Fibroblast of skin of back (primary cell): ENCODE measurements around the gene FAM117A.
"Not testable (repeated sequence)": the region's sequence is repeated elsewhere in the genome, so short reads cannot be mapped to it uniquely, and the experiment has no call there.

Experiments used
- DNase-seq: peaks from one replicate; pipeline ENCODE4 v3.0.0-alpha.2; 2013

Gene FAM117A

GRCh38 chr17:49762151-49762941, 1.6 kb downstream of the FAM117A start:
- peak; percentile 6 for DNase-seq

DNA sequence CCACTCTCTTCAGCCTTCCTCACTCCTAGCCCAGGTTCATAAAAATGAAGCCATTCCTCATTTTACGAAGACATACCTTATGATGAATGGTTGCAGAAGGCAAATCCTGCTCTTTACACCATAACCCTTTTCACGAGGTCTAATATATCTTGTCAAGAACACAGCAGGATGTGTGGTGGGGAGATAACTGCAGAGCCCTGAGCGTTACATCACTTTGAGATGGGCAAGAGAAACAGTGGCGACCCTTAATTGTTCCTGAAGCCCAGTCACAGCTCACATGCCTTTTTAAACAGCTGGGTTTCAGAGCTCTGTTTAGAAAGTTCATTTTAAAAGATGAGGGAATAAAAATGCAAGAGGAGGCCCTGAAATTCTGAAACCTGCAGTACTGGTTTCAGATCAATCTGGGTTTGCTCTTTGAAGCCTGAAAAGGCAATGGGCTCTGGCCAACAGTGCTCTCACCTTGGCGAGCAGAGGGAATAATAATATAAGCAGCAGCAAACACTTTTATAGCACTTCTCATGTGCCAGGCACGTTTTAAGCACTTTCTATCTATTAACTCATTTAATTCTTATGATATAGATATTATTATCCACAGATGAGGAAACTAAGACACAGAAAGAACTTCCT, 2.9 kb downstream of the FAM117A start:
- DNase-seq: no peak

- no peak for DNase-seq
Observed at GRCh38 chr17:49760296-49760695, 3.6 kb downstream of the FAM117A start.

GRCh38 chr17:49759203-49759602, 4.7 kb downstream of the FAM117A start:
- DNase-seq: no peak

DNA sequence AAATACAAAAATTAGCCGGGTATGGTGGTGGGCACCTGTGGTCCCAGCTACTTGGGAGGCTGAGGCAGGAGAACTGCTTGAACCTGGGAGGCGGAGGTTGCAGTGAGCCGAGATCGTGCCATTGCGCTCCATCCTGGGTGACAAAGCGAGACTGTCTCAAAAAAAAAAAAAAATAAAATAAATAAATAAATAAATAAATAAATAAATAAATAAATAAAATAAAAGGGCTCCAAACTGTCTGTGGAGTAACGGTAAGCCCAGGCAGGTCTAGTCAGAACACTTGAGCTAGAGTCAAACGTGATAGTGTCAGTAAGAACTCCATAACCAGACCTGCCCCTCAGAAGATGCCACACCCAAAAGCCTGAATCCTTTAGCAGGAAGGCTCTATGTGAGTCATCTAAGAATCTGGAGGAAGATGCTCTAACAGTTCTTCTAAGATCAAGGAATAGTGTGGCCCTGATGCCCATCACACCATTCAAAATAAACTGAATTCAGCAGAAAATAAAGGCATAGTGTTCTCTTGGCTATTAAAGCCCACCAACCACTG, 5.4 kb downstream of the FAM117A start:
- DNase-seq: not testable (repeated sequence)

- DNase-seq: no peak
Observed at GRCh38 chr17:49757151-49757777, 6.7 kb downstream of the FAM117A start.

DNA sequence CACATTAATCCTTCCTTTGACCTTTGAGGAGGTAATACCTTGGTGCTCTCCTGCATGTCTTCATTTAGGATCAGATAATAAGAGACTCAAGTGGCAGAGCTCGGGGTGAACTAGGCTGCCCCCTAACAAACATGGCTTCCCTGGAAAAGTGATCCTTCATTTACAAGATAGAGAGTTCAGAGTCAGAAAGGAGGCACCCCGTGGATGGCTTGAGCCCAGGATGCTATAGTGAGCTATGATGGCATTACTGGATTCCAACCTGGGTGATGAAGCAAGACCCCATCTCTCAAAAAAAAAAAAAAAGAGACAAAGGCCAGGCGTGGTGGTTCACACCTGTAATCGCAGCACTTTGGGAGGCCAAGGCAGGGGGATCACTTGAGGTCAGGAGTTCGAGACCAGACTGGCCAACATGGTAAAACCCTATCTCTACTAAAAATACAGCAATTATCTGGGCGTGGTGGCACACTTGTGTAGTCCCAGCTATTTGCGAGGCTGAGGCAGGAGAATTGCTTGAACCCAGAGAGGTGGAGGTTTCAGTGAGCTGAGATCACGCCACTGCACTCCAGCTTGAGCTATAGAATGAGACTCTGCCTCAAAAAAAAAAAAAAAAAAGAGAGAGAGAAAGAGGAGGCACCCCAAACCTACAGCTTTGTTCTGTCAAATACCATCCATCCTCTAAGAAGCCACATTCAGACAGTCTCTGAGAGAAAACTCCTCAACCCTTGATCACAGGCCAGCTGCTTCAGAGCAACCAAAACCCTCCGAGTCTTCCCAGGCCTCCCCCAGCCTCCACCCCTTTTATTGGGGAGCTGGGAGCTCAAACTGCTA, 7.4 kb downstream of the FAM117A start:
- DNase-seq: no peak

GRCh38 chr17:49755663-49756283, 8.2 kb downstream of the FAM117A start:
- no peak for DNase-seq

DNA sequence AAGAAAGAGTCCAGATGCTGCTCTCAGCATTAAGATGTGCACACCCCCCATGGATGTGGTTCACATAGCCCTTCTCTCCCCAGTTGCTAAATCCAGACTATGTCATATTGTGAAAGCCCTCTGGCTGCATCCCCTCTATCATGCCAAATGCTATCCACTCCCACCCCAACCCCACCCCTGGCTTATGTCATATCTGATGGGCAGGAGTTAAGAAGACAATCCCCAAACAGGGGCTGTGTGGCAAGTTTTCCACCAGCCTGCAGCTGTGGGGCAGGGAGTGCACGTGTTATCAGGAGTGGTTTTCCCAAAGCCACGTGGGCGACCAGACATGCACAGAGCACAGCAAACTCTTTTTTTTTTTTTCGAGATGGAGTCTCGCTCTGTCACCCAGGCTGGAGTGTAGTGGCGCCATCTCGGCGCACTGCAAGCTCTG, 10.0 kb downstream of the FAM117A start:
- no peak for DNase-seq

GRCh38 chr17:49752508-49752907, 11.4 kb downstream of the FAM117A start:
- no peak for DNase-seq

GRCh38 chr17:49749730-49750129, 14.2 kb downstream of the FAM117A start:
- DNase-seq: no peak

GRCh38 chr17:49748791-49749190, 15.1 kb downstream of the FAM117A start:
- DNase-seq: no peak

GRCh38 chr17:49748223-49748622, 15.7 kb downstream of the FAM117A start:
- DNase-seq: no peak

DNA sequence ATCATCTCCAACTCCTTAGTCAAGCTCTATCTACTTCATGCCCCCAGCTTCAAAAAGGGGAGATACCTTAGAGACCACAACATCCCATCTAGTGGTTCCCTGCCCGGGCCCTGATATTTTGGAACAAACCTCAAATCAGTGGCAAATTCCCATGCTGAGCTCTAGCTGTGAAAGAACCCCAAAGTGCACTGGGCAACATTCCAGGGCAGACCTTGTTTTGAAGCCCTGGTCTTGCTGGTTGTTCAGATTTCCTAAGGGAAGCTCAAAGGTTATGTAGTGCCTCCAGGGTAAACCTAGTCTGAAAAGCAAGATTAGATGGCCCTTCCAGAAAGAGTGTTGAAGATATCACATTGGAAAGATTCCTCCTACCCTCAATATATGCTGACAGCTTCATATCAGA, 16.3 kb downstream of the FAM117A start:
- DNase-seq: no peak

GRCh38 chr17:49746791-49747490, 17.0 kb downstream of the FAM117A start:
- DNase-seq: no peak

GRCh38 chr17:49745175-49746139, 18.5 kb downstream of the FAM117A start:
- DNase-seq: no peak

GRCh38 chr17:49742166-49742638, 21.7 kb downstream of the FAM117A start:
- no peak for DNase-seq

DNA sequence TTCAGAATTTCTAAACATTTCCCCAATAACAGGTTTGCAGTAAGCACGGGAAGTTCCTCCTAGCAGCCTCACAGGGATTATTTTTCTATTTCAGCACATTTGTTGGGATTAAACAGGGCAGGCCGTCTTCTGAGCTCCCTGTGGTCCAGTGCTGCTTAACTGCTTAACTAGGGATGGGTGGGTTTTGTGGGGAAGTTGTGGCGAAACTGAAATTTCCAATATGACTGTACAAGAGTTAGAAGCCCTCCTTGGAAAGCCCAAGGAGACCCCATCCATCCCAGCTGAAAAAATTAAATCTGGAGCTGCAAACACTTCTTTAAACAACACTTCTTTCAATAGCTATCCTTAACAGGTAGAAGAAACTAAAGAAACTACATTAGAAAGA, 22.2 kb downstream of the FAM117A start:
- DNase-seq: no peak

GRCh38 chr17:49741009-49741691, 22.8 kb downstream of the FAM117A start:
- DNase-seq: no peak
